Keratinocyte (primary cell): ENCODE measurements around the gene MCF2L2. TPM values are rescaled to one million over a fixed set of nuclear protein-coding genes. Genes with fewer than 3 reads are reported as not detected.

Experiments
- DNase-seq: peaks from one replicate; pipeline ENCODE4 v3.0.0-alpha.2; 2011; ENCODE audit warnings: low read depth, missing footprints, low spot score
- FAIRE-seq: peaks from 2 replicates; lab custom pipeline; 2011; peaks lifted over from hg19 to GRCh38; lab: Jason Lieb, UNC
- H2AFZ ChIP-seq: 2 replicates; pipeline ENCODE4 v1.6.0; 2012; ENCODE audit warnings: low read length, control low read depth, inconsistent platforms; ENCODE audit not compliant: control insufficient read depth
- H3K27ac ChIP-seq: 2 replicates; pipeline ENCODE4 v1.5.1; 2011; ENCODE audit warnings: low read length; ENCODE audit not compliant: control insufficient read depth, insufficient read depth
- H3K27me3 ChIP-seq: 3 replicates; pipeline ENCODE4 v1.6.0; 2011; ENCODE audit warnings: low read length; ENCODE audit not compliant: control insufficient read depth, insufficient read depth; ENCODE audit errors: extremely low read depth
- H3K36me3 ChIP-seq, 2 experiments: 2 replicates in 1 of 2; 3 replicates in 1 of 2; pipeline ENCODE4 v1.5.1; 2011; ENCODE audit warnings: low read length in 2 of 2, mild to moderate bottlenecking in 1 of 2; ENCODE audit not compliant: control insufficient read depth in 2 of 2, insufficient read depth in 2 of 2; ENCODE audit errors: extremely low read depth in 1 of 2
- H3K4me1 ChIP-seq: 3 replicates; pipeline ENCODE4 v1.5.1; 2011; ENCODE audit warnings: low read length; ENCODE audit not compliant: control insufficient read depth, insufficient read depth; ENCODE audit errors: extremely low read depth
- H3K4me2 ChIP-seq: 3 replicates; pipeline ENCODE4 v1.6.0; 2011; ENCODE audit warnings: low read depth, low read length; ENCODE audit not compliant: control insufficient read depth, insufficient read depth; ENCODE audit errors: extremely low read depth
- H3K4me3 ChIP-seq, 3 experiments: fragments of 200-600 bp in 1 of 3; sonication (generic) in 1 of 3; 2 replicates in 2 of 3; 3 replicates in 1 of 3; pipeline ENCODE4 v1.5.1; 2011 to 2016; ENCODE audit warnings: low read length in 3 of 3, mild to moderate bottlenecking in 3 of 3, control low read depth in 2 of 3, inconsistent platforms in 1 of 3, low read depth in 1 of 3, mixed read lengths in 1 of 3, mixed run types in 1 of 3, moderate library complexity in 1 of 3; ENCODE audit not compliant: control insufficient read depth in 2 of 3, insufficient read depth in 2 of 3; ENCODE audit errors: extremely low read depth in 1 of 3
- H3K79me2 ChIP-seq: 2 replicates; pipeline ENCODE4 v1.6.0; 2012; ENCODE audit warnings: low read length; ENCODE audit not compliant: control insufficient read depth, insufficient read depth
- H3K9ac ChIP-seq: 3 replicates; pipeline ENCODE4 v1.6.0; 2011; ENCODE audit warnings: low read length; ENCODE audit not compliant: control insufficient read depth, insufficient read depth; ENCODE audit errors: extremely low read depth
- H3K9me1 ChIP-seq: 3 replicates; pipeline ENCODE4 v1.6.0; 2011; ENCODE audit warnings: low read length; ENCODE audit not compliant: control insufficient read depth, insufficient read depth; ENCODE audit errors: extremely low read depth
- H3K9me3 ChIP-seq: 2 replicates; pipeline ENCODE4 v1.5.1; 2012; ENCODE audit warnings: low read depth, low read length; ENCODE audit not compliant: control insufficient read depth
- H4K20me1 ChIP-seq: 3 replicates; pipeline ENCODE4 v1.6.0; 2011; ENCODE audit warnings: low read length; ENCODE audit not compliant: control insufficient read depth, insufficient read depth; ENCODE audit errors: extremely low read depth
- EZH2 ChIP-seq: IDR thresholded peaks from one replicate; pipeline ENCODE4 v1.6.1; 2012; ENCODE audit warnings: inconsistent platforms, mild to moderate bottlenecking, low read length, moderate library complexity
- dilution Hi-C: fragments of 300-500 bp; cut with MboI; formaldehyde crosslinking; loops from one replicate; pipeline ENCODE4 v1.7.0; 2020; ENCODE audit warnings: low sequenced_read_pairs; ENCODE audit not compliant: extremely low pct_ligation_motif_present
- polyA plus RNA-seq, 5 experiments: library from polyadenylated mRNA; depleted of rRNA in 3 of 5; stranded (reverse) in 3 of 5; stranded (forward) in 1 of 5; unstranded in 1 of 5; fragments of >200 nt; gene quantifications; 1 replicate in 1 of 5; 2 replicates in 3 of 5; 3 replicates in 1 of 5; pipeline versions ENCODE4 v1.2.1 to v1.2.3, GENCODE V29; 2011 to 2012; ENCODE audit warnings: missing spikeins in 2 of 5, low read depth in 1 of 5, low replicate concordance in 1 of 5
- TF ChIP-seq, protein P1 (sequence below), 3 experiments: IDR thresholded peaks in 1 of 3; conservative IDR thresholded peaks in 1 of 3; optimal IDR thresholded peaks in 1 of 3; 2 replicates in 2 of 3; 3 replicates in 1 of 3; pipeline versions ENCODE3 to v1.5.1; 2011; ENCODE audit warnings: low read length in 3 of 3, mild to moderate bottlenecking in 3 of 3, moderate library complexity in 2 of 3, control low read depth in 1 of 3, inconsistent platforms in 1 of 3; ENCODE audit not compliant: insufficient read depth in 2 of 3; ENCODE audit errors: extremely low read depth in 1 of 3

The MCF2L2 gene
- polyA plus RNA-seq, 1 donor (not counting 4 experiments of a cell fraction or from before 2014, with no cell fraction given), result 0.26 TPM

DNA sequence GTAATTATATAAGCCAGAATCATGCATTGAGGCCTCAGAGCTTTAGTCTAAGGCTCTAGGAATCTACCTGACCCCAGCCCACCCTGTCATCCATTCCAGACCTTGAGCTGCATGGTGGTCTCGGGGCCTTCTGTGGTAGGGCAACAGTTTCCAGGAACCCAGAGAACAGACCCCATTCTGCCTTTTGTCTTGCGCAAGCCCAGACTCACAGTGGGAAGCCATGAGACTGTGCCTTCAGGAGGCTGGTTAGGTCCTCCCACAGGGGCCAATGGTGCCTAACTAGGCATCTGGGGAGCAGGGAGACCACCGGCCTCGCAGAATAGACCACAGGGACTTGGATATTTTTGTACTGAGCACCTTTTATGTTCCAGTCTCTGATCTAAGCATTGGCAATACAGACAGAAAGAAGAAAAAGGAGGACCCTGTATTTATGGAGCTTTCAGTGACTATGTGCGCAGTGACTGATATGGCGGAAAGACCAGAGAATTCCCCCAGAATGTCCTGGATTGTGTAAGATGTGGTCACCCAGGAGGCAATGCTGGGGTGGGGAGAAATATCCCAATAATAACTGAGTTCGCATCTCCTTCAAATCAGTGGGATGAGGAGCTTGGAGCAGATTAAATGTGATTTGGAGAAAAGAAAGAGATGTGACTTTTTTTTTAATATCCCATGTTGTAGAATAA, 40.1 kb downstream of the MCF2L2 start:
- FAIRE-seq (no peak), DNase-seq (no peak)
- Histone ChIP-seq H3K27me3 (peaks cover 2% of the 10 kb centered on the region), H3K79me2 (no peaks in the 10 kb centered on the region), H3K9me1 (no peaks in the 10 kb centered on the region), H3K36me3 (no peaks in the 10 kb centered on the region), H3K4me3 (no peak overlapping the region), H3K9ac (no peak overlapping the region), H4K20me1 (no peaks in the 10 kb centered on the region), H3K9me3 (no peaks in the 10 kb centered on the region), H3K27ac (no peak overlapping the region), H2AFZ (no peak overlapping the region), H3K4me2 (no peak overlapping the region), H3K4me1 (no peaks in the 10 kb centered on the region)
- dilution Hi-C loops, result no loop called here
- TF ChIP-seq EZH2, result no peak

DNA sequence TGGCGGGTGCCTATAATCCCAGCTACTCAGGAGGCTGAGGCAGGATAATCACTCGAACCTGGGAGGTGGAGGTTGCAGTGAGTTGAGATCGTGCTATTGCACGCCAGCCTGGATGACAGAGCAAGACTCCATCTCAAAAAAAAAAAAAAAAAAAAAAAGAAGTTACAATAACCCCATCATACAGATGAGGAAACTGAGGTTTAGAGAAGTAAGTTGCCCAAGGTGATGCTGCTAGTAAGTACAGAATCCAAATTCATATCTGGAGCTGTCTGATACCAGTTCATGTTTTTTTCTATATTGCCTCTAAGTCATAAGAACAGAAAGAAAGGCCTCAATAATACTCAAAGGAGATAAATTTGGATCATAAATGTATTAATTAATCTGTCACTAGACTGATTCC, 40.6 kb downstream of the MCF2L2 start:
- Histone ChIP-seq H4K20me1 (no peaks in the 10 kb centered on the region), H3K4me2 (no peak overlapping the region), H3K27ac (no peak overlapping the region), H3K36me3 (no peaks in the 10 kb centered on the region), H3K4me3 (no peak overlapping the region), H3K4me1 (no peaks in the 10 kb centered on the region), H3K27me3 (peaks cover 2% of the 10 kb centered on the region), H2AFZ (no peak overlapping the region), H3K9ac (no peak overlapping the region), H3K9me1 (no peaks in the 10 kb centered on the region), H3K79me2 (no peaks in the 10 kb centered on the region), H3K9me3 (no peaks in the 10 kb centered on the region)
- TF ChIP-seq EZH2, result no peak
- TF ChIP-seq, protein P1, sequence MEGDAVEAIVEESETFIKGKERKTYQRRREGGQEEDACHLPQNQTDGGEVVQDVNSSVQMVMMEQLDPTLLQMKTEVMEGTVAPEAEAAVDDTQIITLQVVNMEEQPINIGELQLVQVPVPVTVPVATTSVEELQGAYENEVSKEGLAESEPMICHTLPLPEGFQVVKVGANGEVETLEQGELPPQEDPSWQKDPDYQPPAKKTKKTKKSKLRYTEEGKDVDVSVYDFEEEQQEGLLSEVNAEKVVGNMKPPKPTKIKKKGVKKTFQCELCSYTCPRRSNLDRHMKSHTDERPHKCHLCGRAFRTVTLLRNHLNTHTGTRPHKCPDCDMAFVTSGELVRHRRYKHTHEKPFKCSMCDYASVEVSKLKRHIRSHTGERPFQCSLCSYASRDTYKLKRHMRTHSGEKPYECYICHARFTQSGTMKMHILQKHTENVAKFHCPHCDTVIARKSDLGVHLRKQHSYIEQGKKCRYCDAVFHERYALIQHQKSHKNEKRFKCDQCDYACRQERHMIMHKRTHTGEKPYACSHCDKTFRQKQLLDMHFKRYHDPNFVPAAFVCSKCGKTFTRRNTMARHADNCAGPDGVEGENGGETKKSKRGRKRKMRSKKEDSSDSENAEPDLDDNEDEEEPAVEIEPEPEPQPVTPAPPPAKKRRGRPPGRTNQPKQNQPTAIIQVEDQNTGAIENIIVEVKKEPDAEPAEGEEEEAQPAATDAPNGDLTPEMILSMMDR (optimal IDR thresholded peaks at IDR 0.05 in 1 of 3, IDR thresholded peaks at IDR 0.05 in 1 of 3, conservative IDR thresholded peaks at IDR 0.05 in 1 of 3; ENCODE audit: extremely low read depth in 1 of 3, insufficient read depth in 2 of 3, low read length in 3 of 3), result no peak
- no peak for FAIRE-seq
- dilution Hi-C loops, result no loop called here
- no peak for DNase-seq

DNA sequence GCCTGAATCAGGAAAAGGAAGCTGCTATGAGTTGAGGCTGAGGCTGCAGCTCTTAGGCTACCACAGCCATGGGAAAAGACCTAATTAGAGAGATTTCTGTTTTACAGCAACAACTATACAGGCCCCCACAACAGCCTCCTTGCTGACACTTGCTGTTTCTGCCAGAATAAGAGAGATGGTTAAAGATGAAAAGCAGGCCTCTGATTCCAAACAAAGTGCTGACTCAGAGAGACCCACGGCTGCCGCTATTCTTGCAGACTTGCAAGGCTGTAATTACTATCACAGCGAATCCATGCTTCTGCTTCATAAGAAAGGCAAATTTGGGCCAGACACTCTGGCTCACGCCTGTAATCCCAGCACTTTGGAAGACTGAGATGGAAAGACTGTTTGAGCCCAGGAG, 41.8 kb downstream of the MCF2L2 start:
- no peaks in the 10 kb centered on the region for H3K36me3 ChIP-seq
- no peaks in the 10 kb centered on the region for H3K4me1 ChIP-seq
- H3K9me1 ChIP-seq, result no peaks in the 10 kb centered on the region
- FAIRE-seq, result no peak
- H3K9me3 ChIP-seq, result no peaks in the 10 kb centered on the region
- dilution Hi-C loops, result no loop called here
- no peak overlapping the region for H3K4me3 ChIP-seq
- no peak overlapping the region for H3K4me2 ChIP-seq
- H2AFZ ChIP-seq, result no peak overlapping the region
- TF ChIP-seq EZH2, result no peak
- TF ChIP-seq, protein P1 (optimal IDR thresholded peaks at IDR 0.05 in 1 of 3, IDR thresholded peaks at IDR 0.05 in 1 of 3, conservative IDR thresholded peaks at IDR 0.05 in 1 of 3; ENCODE audit: extremely low read depth in 1 of 3, insufficient read depth in 2 of 3, low read length in 3 of 3), result no peak
- DNase-seq, result no peak
- H3K27me3 ChIP-seq, result no peaks in the 10 kb centered on the region
- H3K27ac ChIP-seq, result no peak overlapping the region
- H3K9ac ChIP-seq, result no peak overlapping the region
- no peaks in the 10 kb centered on the region for H3K79me2 ChIP-seq
- H4K20me1 ChIP-seq, result no peaks in the 10 kb centered on the region
